Thoracic aorta (tissue), 2 donors: ENCODE results near the gene ILKAP. TPM values are rescaled to one million over a fixed set of nuclear protein-coding genes. Genes with fewer than 3 reads are reported as not detected.
A peak's percentile ranks its signal among the peaks of the same experiment; 100 is the strongest.

Experiments
- ATAC-seq: fragments of 150-250 bp; one replicate; pipeline ENCODE4 v1.8.0; 2017; ENCODE audit warnings: low read depth; ENCODE audit not compliant: insufficient number of reproducible peaks, low FRiP score
- DNase-seq: peaks from one replicate; pipeline ENCODE4 v3.0.0-alpha.2; 2020; ENCODE audit warnings: low spot score
- H3K27ac ChIP-seq, 2 donors: fragments of 200-600 bp; sonication (generic); 1 replicate in 1 of 2; 2 replicates in 1 of 2; pipeline ENCODE4 v1.5.1; 2016; ENCODE audit warnings: mild to moderate bottlenecking in 2 of 2, moderate library complexity in 2 of 2
- H3K27me3 ChIP-seq: fragments of 200-600 bp; sonication (generic); replicated peaks from 2 replicates; pipeline ENCODE4 v1.6.0; 2016; ENCODE audit warnings: mild to moderate bottlenecking; ENCODE audit not compliant: insufficient read depth
- H3K36me3 ChIP-seq: fragments of 200-600 bp; sonication (generic); one replicate; pipeline ENCODE4 v1.5.1; 2016
- H3K4me1 ChIP-seq, 2 donors: fragments of 200-600 bp; sonication (generic); 1 replicate in 1 of 2; 2 replicates in 1 of 2; pipeline versions ENCODE4 v1.5.1 to v1.6.0; 2016; ENCODE audit warnings: low read depth in 2 of 2, mild to moderate bottlenecking in 1 of 2; ENCODE audit not compliant: control insufficient read depth in 1 of 2
- H3K4me3 ChIP-seq: fragments of 200-600 bp; sonication (generic); 2 replicates; pipeline ENCODE4 v1.5.1; 2016; ENCODE audit warnings: mild to moderate bottlenecking
- H3K9me3 ChIP-seq: fragments of 200-600 bp; sonication (generic); 2 replicates; pipeline ENCODE4 v1.5.1; 2016
- total RNA-seq, 2 donors: library from RNA; depleted of rRNA; stranded (reverse); fragments of >200 nt; gene quantifications; one replicate each; pipeline versions ENCODE4 v1.1.0 to v1.2.3, GENCODE V29; 2016
- TF ChIP-seq, protein P1 (sequence below): fragments of 200-600 bp; sonication (generic); IDR thresholded peaks from one replicate; pipeline ENCODE4 v1.5.1; 2019; ENCODE audit warnings: antibody characterized with exemption

ILKAP gene
- total RNA-seq, 2 donors from 2014 or later: 28.6 to 58.0 TPM

DNA sequence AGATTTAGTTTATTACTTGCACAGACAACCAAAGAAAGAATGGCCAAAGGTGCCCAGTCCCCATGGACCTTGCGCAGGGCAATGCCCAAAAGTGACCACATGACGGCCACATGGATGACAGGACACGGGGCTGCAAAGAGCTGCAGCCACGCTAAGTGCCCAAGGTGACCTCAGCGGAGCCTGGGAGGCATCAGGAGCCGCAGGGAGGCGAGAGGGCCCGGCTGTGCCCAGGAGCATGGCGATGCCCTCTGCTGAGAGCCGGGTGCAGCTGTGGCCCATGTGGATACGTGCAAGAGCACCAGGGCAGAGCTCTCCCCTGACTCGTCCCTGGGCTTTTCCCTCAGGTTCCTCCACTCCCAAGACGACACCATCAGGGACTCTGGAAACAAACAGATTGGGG lies 21.6 kb upstream of the ILKAP start:
- TF ChIP-seq, protein P1, sequence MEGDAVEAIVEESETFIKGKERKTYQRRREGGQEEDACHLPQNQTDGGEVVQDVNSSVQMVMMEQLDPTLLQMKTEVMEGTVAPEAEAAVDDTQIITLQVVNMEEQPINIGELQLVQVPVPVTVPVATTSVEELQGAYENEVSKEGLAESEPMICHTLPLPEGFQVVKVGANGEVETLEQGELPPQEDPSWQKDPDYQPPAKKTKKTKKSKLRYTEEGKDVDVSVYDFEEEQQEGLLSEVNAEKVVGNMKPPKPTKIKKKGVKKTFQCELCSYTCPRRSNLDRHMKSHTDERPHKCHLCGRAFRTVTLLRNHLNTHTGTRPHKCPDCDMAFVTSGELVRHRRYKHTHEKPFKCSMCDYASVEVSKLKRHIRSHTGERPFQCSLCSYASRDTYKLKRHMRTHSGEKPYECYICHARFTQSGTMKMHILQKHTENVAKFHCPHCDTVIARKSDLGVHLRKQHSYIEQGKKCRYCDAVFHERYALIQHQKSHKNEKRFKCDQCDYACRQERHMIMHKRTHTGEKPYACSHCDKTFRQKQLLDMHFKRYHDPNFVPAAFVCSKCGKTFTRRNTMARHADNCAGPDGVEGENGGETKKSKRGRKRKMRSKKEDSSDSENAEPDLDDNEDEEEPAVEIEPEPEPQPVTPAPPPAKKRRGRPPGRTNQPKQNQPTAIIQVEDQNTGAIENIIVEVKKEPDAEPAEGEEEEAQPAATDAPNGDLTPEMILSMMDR: no peak
- no peaks in the 10 kb centered on the region for H3K27me3 ChIP-seq
- no peak for ATAC-seq
- peaks cover 0 to 21% of the 10 kb centered on the region in 2 donors for H3K4me1 ChIP-seq
- no peak overlapping the region for H3K27ac ChIP-seq
- no peak overlapping the region for H3K4me3 ChIP-seq
- H3K9me3 ChIP-seq: no peaks in the 10 kb centered on the region
- no peaks in the 10 kb centered on the region for H3K36me3 ChIP-seq
- DNase-seq: no peak

DNA sequence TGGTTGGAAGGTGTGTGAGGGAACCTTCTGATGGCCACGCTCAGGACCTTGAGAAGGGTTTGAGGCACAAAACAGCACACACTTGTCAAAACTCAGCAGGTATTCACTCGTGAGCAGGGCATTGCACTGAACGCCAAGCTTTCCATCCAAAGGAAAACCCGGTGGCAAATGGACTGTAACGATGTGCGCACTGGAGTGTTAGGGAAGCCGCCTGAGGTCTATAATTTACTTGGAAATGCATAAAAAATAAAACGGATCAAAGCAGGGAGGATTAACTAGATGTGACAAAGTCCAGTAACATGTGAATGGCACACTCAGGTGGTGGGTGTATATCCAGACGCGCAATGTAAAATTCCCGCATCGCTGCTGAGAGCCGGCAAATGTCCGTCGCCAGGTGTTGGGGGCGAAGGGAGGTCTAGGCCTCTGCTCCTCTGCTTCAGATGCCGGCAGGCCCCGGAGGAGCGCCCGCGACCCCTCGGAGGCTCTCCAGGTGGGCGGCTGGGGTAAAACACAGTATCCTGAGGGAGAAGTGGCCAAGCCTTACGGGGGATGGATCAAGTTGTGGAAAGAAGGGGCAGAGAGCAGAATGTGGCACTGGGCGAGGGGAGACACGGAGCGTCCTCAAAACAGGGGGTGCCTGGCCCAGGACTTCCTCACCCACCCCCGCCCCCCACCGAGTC lies 21.0 kb upstream of the ILKAP start:
- Histone ChIP-seq H3K27ac (no peak overlapping the region), H3K36me3 (no peaks in the 10 kb centered on the region), H3K4me3 (no peak overlapping the region), H3K4me1 (peaks cover 0 to 21% of the 10 kb centered on the region in 2 donors), H3K27me3 (no peaks in the 10 kb centered on the region), H3K9me3 (no peaks in the 10 kb centered on the region)
- ATAC-seq (no peak), DNase-seq (no peak)
- TF ChIP-seq, protein P1: no peak

DNA sequence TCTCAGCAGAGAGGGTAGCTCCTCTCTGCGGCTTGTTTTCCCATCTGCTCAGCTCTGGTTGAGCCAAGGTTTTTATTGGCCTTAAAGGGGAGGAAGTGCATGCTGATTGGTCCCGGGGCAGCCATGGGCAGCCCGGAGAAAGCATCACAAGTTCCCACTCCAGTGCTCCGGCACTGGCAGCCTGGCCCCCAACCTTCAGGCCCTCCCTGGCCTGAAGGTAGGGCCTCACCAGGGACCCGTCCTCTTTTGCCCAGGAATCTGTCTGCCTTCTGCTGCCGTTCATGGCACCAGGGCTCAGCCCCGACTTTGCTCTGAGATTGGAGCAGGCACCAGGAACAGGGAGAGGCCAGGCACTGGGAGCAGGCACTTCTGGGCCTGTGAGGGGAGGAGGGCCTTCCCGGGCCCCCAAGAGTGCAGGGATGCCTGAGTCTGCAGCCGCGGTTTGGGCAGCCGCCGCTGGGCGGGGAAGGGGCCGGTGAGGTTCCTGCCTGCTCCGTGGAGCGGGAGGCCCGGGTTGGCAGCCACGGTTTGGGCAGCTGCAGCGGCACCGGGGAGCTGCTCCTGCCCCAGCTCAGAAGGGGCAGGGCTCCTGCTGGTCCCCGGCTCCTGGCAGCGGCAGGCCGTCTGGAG lies 17.5 kb upstream of the ILKAP start:
- Histone ChIP-seq H3K27ac (peak overlapping the region in 1 of 2 donors; percentile 74), H3K4me1 (peaks cover 0 to 5% of the 10 kb centered on the region in 2 donors), H3K9me3 (no peaks in the 10 kb centered on the region), H3K27me3 (no peaks in the 10 kb centered on the region), H3K36me3 (no peaks in the 10 kb centered on the region), H3K4me3 (peak overlapping the region; percentile 63)
- TF ChIP-seq, protein P1: no peak
- ATAC-seq (peak; percentile 24), DNase-seq (no peak)

DNA sequence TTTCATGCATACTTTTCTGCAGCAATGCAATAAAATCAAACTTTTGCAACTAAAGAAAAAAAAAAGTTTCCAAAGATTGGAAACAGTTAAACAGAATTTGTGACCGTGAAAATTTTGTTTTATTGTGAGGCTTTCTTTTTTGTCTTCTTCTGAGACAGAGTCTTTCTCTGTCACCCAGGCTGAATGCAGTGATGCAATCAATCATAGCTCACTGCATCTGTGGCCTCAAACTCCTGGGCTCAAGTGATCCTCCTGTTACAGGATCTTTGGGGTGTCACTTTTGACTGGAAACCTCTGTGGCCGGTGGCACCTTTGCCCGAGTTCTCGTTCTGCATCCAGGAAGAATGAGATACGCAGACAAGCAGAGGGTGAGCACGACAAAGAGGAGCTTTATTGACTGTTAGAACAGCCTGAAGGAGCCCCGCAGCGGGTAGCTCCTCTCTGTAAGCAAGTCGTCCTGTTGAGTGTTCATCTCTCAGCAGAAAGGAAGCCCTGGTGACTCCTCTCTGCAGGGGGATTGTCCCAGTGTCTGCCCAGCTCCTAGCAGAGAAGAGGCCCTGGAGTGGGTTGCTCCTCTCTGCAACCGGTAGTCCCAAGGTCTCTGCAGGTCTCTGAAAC lies 16.9 kb upstream of the ILKAP start:
- Histone ChIP-seq H3K4me3 (peak overlapping the region; percentile 63), H3K4me1 (no peaks in the 10 kb centered on the region), H3K27ac (peak overlapping the region in 1 of 2 donors; percentile 74), H3K9me3 (no peaks in the 10 kb centered on the region), H3K36me3 (no peaks in the 10 kb centered on the region), H3K27me3 (no peaks in the 10 kb centered on the region)
- DNase-seq: no peak
- ATAC-seq: no peak
- TF ChIP-seq, protein P1: no peak

DNA sequence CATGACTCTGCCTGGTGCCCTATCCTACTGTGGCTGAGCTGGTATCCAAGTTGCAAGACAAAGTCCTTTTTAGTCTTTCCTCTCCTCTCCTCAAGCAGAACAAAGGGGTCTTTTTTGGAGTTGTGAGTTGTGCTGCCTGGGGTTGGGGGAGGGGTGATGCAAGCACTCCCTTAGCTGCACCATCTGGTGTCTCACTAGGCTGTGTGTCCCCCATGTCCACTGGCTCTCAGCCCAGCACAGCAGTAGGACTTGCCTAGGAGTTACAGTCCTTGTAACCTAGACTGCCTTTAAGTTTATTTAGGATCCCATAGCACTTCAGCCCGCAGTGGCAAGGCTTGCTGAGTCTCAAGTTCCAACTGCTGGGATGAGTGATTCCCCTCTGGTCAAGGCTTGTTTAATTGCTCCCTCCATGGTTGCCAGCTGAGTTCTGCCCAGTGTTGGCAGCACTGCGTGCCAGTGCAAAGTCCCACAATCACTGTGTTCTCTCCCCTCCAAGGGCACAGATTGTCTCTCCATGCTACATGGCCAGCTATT lies 13.2 kb upstream of the ILKAP start:
- no peaks in the 10 kb centered on the region for H3K4me1 ChIP-seq
- no peaks in the 10 kb centered on the region for H3K27me3 ChIP-seq
- H3K27ac ChIP-seq: no peak overlapping the region
- no peak for DNase-seq
- no peak overlapping the region for H3K4me3 ChIP-seq
- no peak for ATAC-seq
- no peaks in the 10 kb centered on the region for H3K9me3 ChIP-seq
- TF ChIP-seq, protein P1: no peak
- no peaks in the 10 kb centered on the region for H3K36me3 ChIP-seq
